ENCODE data around the gene CDC25A. TPM values are rescaled to one million over a fixed set of nuclear protein-coding genes. Genes with fewer than 3 reads are reported as not detected.

Gene CDC25A
- total RNA-seq = 1.8 and 2.8 TPM in 2 replicates

GRCh38 chr3:48188266-48189201 is at the start of gene CDC25A:
Gene CDC25A, minus strand, starts transcription at chr3:48188417. Its CDS starts 470 bp downstream, at chr3:48187947.

GRCh38 chr3:48222616-48223513 is 34.6 kb upstream of the CDC25A start, which contains the start of gene CAMP:
Gene CAMP, plus strand, starts transcription at chr3:48223495. Its CDS starts 17 bp downstream, at chr3:48223512.

Small RNAs within 50 kb of the gene (small RNA-seq; reads per million reads assigned to genes)
- gene MIR4443 (not detected), gene NDUFB1P1 (not detected), gene RNU7-128P (not detected), gene SNRPFP4 (not detected)

Other genes with a start within 250 kb of the CDC25A start
- 213 and 224 TPM in 2 replicates for gene MAP4, start 172.0 kb downstream of the CDC25A start, total RNA-seq
- not detected in 2 replicates for gene CAMP, start 35.1 kb upstream of the CDC25A start, total RNA-seq
- gene ZNF589, start 52.7 kb upstream of the CDC25A start, total RNA-seq = 7.3 and 10.2 TPM in 2 replicates
- 28.4 and 29.4 TPM in 2 replicates for gene NME6, start 113.0 kb upstream of the CDC25A start, total RNA-seq
- gene SPINK8, start 145.2 kb upstream of the CDC25A start, total RNA-seq = not detected in 2 replicates
- gene FBXW12, start 183.8 kb upstream of the CDC25A start, total RNA-seq = 0.12 and 0.32 TPM in 2 replicates
- 15.4 and 21.1 TPM in 2 replicates for gene PLXNB1, start 241.7 kb upstream of the CDC25A start, total RNA-seq

All from hair follicle dermal papilla cell (primary cell).